ENCODE measurements around the gene HCRTR1. TPM values are rescaled to one million over a fixed set of nuclear protein-coding genes. Genes with fewer than 3 reads are reported as not detected.

The HCRTR1 gene
- total RNA-seq, 1 donor from 2014 or later = not detected

- intact Hi-C loops (cut with micrococcal nuclease) = loop anchor here (10.0 kb wide), 3 partner anchors 287 to 1707 kb away; partner anchors contain the start of gene PTP4A2
Observed at GRCh38 chr1:31648190-31648589, 30.7 kb downstream of the HCRTR1 start.

GRCh38 chr1:31648641-31649357, 31.3 kb downstream of the HCRTR1 start:
- intact Hi-C loops (cut with micrococcal nuclease) = loop anchor here (10.0 kb wide), 3 partner anchors 286 to 1706 kb away; partner anchors contain the start of gene PTP4A2

- intact Hi-C loops (cut with micrococcal nuclease) = no loop called here
Observed at GRCh38 chr1:31650161-31651088, 32.9 kb downstream of the HCRTR1 start.

- intact Hi-C loops (cut with micrococcal nuclease) = no loop called here
Observed at GRCh38 chr1:31651089-31651420, 33.6 kb downstream of the HCRTR1 start.

- intact Hi-C loops (cut with micrococcal nuclease) = no loop called here
Observed at GRCh38 chr1:31651766-31652165, 34.3 kb downstream of the HCRTR1 start.

- intact Hi-C loops (cut with micrococcal nuclease) = no loop called here
Observed at GRCh38 chr1:31652891-31653499, 35.5 kb downstream of the HCRTR1 start.

GRCh38 chr1:31653717-31654473, 36.4 kb downstream of the HCRTR1 start:
- intact Hi-C loops (cut with micrococcal nuclease) = no loop called here

GRCh38 chr1:31654474-31654776, 36.9 kb downstream of the HCRTR1 start:
- intact Hi-C loops (cut with micrococcal nuclease) = no loop called here

GRCh38 chr1:31655104-31655503, 37.6 kb downstream of the HCRTR1 start:
- intact Hi-C loops (cut with micrococcal nuclease) = no loop called here

- intact Hi-C loops (cut with micrococcal nuclease) = no loop called here
Observed at GRCh38 chr1:31655756-31656155, 38.3 kb downstream of the HCRTR1 start.

GRCh38 chr1:31657020-31657804, 39.7 kb downstream of the HCRTR1 start:
- intact Hi-C loops (cut with micrococcal nuclease) = no loop called here

GRCh38 chr1:31657972-31658510, 40.6 kb downstream of the HCRTR1 start:
- intact Hi-C loops (cut with micrococcal nuclease) = no loop called here

- intact Hi-C loops (cut with micrococcal nuclease) = no loop called here
Observed at GRCh38 chr1:31658721-31659120, 41.2 kb downstream of the HCRTR1 start.

- intact Hi-C loops (cut with micrococcal nuclease) = loop anchor here (5.0 kb wide), 2 partner anchors 402 to 752 kb away; no protein-coding TSS in a partner anchor
Observed at GRCh38 chr1:31659889-31660288, 42.4 kb downstream of the HCRTR1 start.

GRCh38 chr1:31660871-31661455, 43.5 kb downstream of the HCRTR1 start:
- intact Hi-C loops (cut with micrococcal nuclease) = loop anchor here (5.0 kb wide), 2 partner anchors 401 to 751 kb away; no protein-coding TSS in a partner anchor

GRCh38 chr1:31661856-31662255, 44.4 kb downstream of the HCRTR1 start:
- intact Hi-C loops (cut with micrococcal nuclease) = loop anchor here (5.0 kb wide), 2 partner anchors 400 to 750 kb away; no protein-coding TSS in a partner anchor

- intact Hi-C loops (cut with micrococcal nuclease) = loop anchor here (5.0 kb wide), 2 partner anchors 400 to 750 kb away; no protein-coding TSS in a partner anchor
Observed at GRCh38 chr1:31662463-31662862, 45.0 kb downstream of the HCRTR1 start.

- intact Hi-C loops (cut with micrococcal nuclease) = loop anchor here (1.0 to 5.0 kb wide), 7 partner anchors 41 to 748 kb away; partner anchors contain the start of gene COL16A1
Observed at GRCh38 chr1:31663622-31664452, 46.3 kb downstream of the HCRTR1 start.

All from T-helper 1 cell treated with Interleukin-12 subunit alpha and Interleukin-12 subunit beta and Interleukin-4 antibody, amounts not matched to agents 30 ng/mL and 1 ng/mL, for 36 hours (primary cell).